HepG2 (cell line): ENCODE measurements around the gene MAPKAPK3. TPM values are rescaled to one million over a fixed set of nuclear protein-coding genes. Genes with fewer than 3 reads are reported as not detected.
A peak's percentile ranks its signal among the peaks of the same experiment; 100 is the strongest.

ENCODE experiments used
- HNF1B ChIP-seq: sonication (generic); formaldehyde crosslinking; IDR thresholded peaks from 2 replicates; pipeline ENCODE4 v1.5.1; 2020; ENCODE audit warnings: mild to moderate bottlenecking, moderate library complexity, missing genetic modification reagents
- ISX ChIP-seq: sonication (generic); formaldehyde crosslinking; conservative IDR thresholded peaks from 2 replicates; pipeline ENCODE4 v1.5.0; 2020; ENCODE audit warnings: missing genetic modification reagents
- KDM2A ChIP-seq: sonication (generic); formaldehyde crosslinking; IDR thresholded peaks from 2 replicates; pipeline ENCODE4 v1.4.0; 2020; ENCODE audit warnings: low read depth, missing genetic modification reagents, borderline replicate concordance
- MIXL1 ChIP-seq: IDR thresholded peaks from 2 replicates; pipeline ENCODE4 v1.6.1; 2016
- MNT ChIP-seq: fragments of 450-650 bp; IDR thresholded peaks from 2 replicates; pipeline ENCODE4 v1.6.1; 2016
- RAD21 ChIP-seq: fragments of 450-650 bp; formaldehyde crosslinking; IDR thresholded peaks from 2 replicates; pipeline ENCODE4 v1.5.0; 2020; ENCODE audit warnings: mild to moderate bottlenecking
- SNAI1 ChIP-seq: sonication (generic); formaldehyde crosslinking; IDR thresholded peaks from 2 replicates; pipeline ENCODE4 v1.5.0; 2020; ENCODE audit warnings: mild to moderate bottlenecking, missing genetic modification reagents, borderline replicate concordance
- SP5 ChIP-seq: IDR thresholded peaks from 2 replicates; pipeline ENCODE4 v1.6.1; 2016; ENCODE audit warnings: low read depth, borderline replicate concordance
- STAG1 ChIP-seq: sonication (generic); formaldehyde crosslinking; IDR thresholded peaks from 2 replicates; pipeline ENCODE4 v1.4.0; 2020; ENCODE audit warnings: missing genetic modification reagents
- TFDP1 ChIP-seq: IDR thresholded peaks from 2 replicates; pipeline ENCODE4 v1.6.1; 2016; ENCODE audit warnings: missing compliant biosample characterization, missing genetic modification reagents, borderline replicate concordance
- ZNF572 ChIP-seq: sonication (generic); formaldehyde crosslinking; IDR thresholded peaks from 2 replicates; pipeline ENCODE4 v1.5.1; 2020; ENCODE audit warnings: mild to moderate bottlenecking, missing genetic modification reagents
- ZNF768 ChIP-seq: sonication (generic); formaldehyde crosslinking; IDR thresholded peaks from 2 replicates; pipeline ENCODE4 v1.4.0; 2020; ENCODE audit warnings: missing genetic modification reagents
- ZNF780A ChIP-seq: sonication (generic); formaldehyde crosslinking; IDR thresholded peaks from 2 replicates; pipeline ENCODE4 v1.8.0; 2022; ENCODE audit warnings: mild to moderate bottlenecking, missing genetic modification reagents, moderate library complexity
- polyA plus RNA-seq, 8 experiments: library from polyadenylated mRNA; depleted of rRNA in 3 of 8; stranded (reverse) in 7 of 8; unstranded in 1 of 8; fragments of >200 nt; fragmentation: Illumina TruSeq in 4 of 8; extraction: Trizol in 4 of 8; gene quantifications; 2 replicates each; pipeline versions ENCODE4 v1.2.1 to v1.2.3, GENCODE V29; 2011 to 2016; ENCODE audit warnings: low read depth in 4 of 8, missing spikeins in 1 of 8, mixed read lengths in 1 of 8; ENCODE audit not compliant: insufficient read depth in 1 of 8
- total RNA-seq, 5 experiments: library from RNA; depleted of rRNA; stranded (reverse); fragments of >200 nt; fragmentation: Illumina TruSeq; extraction: Trizol; gene quantifications; 2 replicates each; pipeline ENCODE4 v1.2.3, GENCODE V29; 2016; ENCODE audit warnings: low read depth in 1 of 5

MAPKAPK3 gene
- total and polyA plus RNA-seq, 2 of the 13 experiments (the other 11 are each of a cell fraction or from before 2014, with no cell fraction given): 39.9 to 41.2 TPM

- TF ChIP-seq ZNF572: 0 out of 2 replicates have a peak, but pooled peaks have one; percentile 40
- TF ChIP-seq ZNF768 (CRISPR knock-in tag): peak; percentile 79
- no peak for TF ChIP-seq TFDP1
- no peak for TF ChIP-seq ZNF780A (CRISPR knock-in tag)
- TF ChIP-seq STAG1 (CRISPR knock-in tag): peak; percentile 85
- no peak for TF ChIP-seq SP5 (CRISPR knock-in tag)
- TF ChIP-seq MNT: no peak
- TF ChIP-seq RAD21 (CRISPR knock-in tag): peak; percentile 65
- no peak for TF ChIP-seq SNAI1
- peak; percentile 36; the same call in 1 of the 2 replicates for TF ChIP-seq KDM2A (CRISPR knock-in tag)
- TF ChIP-seq HNF1B (CRISPR knock-in tag): peak; percentile 48; the same call in 1 of the 2 replicates
- TF ChIP-seq MIXL1 (CRISPR knock-in tag): peak; percentile 36; the same call in 1 of the 2 replicates
- TF ChIP-seq ISX (CRISPR knock-in tag): no peak
Observed at GRCh38 chr3:50652709-50653108, 35.8 kb downstream of the MAPKAPK3 start (continued).
